Panc1 (cell line): Measurements from ENCODE around the gene SEPTIN5. TPM values are rescaled to one million over a fixed set of nuclear protein-coding genes. Genes with fewer than 3 reads are reported as not detected.

Source experiments
- ATAC-seq: fragments of 200-7000 bp; cut with Tn5 transposase; 2 replicates; pipeline ENCODE4 v1.9.1; 2020; ENCODE audit warnings: mild to moderate bottlenecking, moderate library complexity
- BruUV-seq: library from RNA; stranded (reverse); fragments of 400-500 nt; replicated peaks from 2 replicates; lab custom pipeline; 2021; lab: Mats Ljungman, UMichigan
- CTCF ChIA-PET: fragments of 300-600 bp; sonication (Branson Sonifier 250); formaldehyde crosslinking; loops from one replicate; lab custom pipeline; 2022; ENCODE audit warnings: antibody characterized with exemption; lab: Charles Lee
- POLR2A ChIA-PET: fragments of 300-600 bp; sonication (Branson Sonifier 250); formaldehyde crosslinking; loops from one replicate; lab custom pipeline; 2022; ENCODE audit warnings: antibody characterized with exemption; lab: Charles Lee
- DNase-seq: peaks from one replicate; pipeline ENCODE4 v3.0.0-alpha.2; 2010; ENCODE audit warnings: low read depth, low spot score
- H3K27ac ChIP-seq: 2 replicates; pipeline ENCODE4 v1.5.1; 2011; ENCODE audit warnings: mild to moderate bottlenecking, low read length, inconsistent platforms
- H3K27me3 ChIP-seq: fragments of 200-500 bp; sonication (Bioruptor generic); 2 replicates; pipeline ENCODE4 v1.6.0; 2014; ENCODE audit warnings: low read length, inconsistent platforms; ENCODE audit not compliant: control insufficient read depth, insufficient read depth
- H3K36me3 ChIP-seq: fragments of 200-500 bp; sonication (Bioruptor generic); 2 replicates; pipeline ENCODE4 v1.5.1; 2014; ENCODE audit warnings: inconsistent platforms, mild to moderate bottlenecking, low read length, moderate library complexity; ENCODE audit not compliant: control insufficient read depth, insufficient read depth
- H3K4me1 ChIP-seq: 2 replicates; pipeline ENCODE4 v1.5.1; 2011; ENCODE audit warnings: inconsistent platforms, mild to moderate bottlenecking, low read length, moderate library complexity; ENCODE audit not compliant: control insufficient read depth, insufficient read depth
- H3K4me3 ChIP-seq, 2 experiments: 2 replicates each; pipeline ENCODE4 v1.5.1; 2011 to 2012; ENCODE audit warnings: low read depth in 2 of 2, low read length in 2 of 2, mild to moderate bottlenecking in 2 of 2, inconsistent platforms in 1 of 2, moderate library complexity in 1 of 2
- H3K9me3 ChIP-seq: fragments of 200-500 bp; sonication (Bioruptor generic); 2 replicates; pipeline ENCODE4 v1.5.1; 2014; ENCODE audit warnings: low read depth, mild to moderate bottlenecking, inconsistent platforms, low read length, moderate library complexity; ENCODE audit not compliant: control insufficient read depth, insufficient read depth
- POLR2AphosphoS5 ChIP-seq: IDR thresholded peaks from 2 replicates; pipeline ENCODE4 v1.6.1; 2012; ENCODE audit warnings: mild to moderate bottlenecking, low read depth, low read length, moderate library complexity
- SIN3A ChIP-seq: IDR thresholded peaks from 2 replicates; pipeline ENCODE4 v1.6.1; 2012; ENCODE audit warnings: low read depth, mild to moderate bottlenecking, low read length, moderate library complexity, borderline replicate concordance; ENCODE audit not compliant: insufficient read depth
- TCF7L2 ChIP-seq: IDR thresholded peaks from 2 replicates; pipeline ENCODE4 v1.6.1; 2011; ENCODE audit warnings: mild to moderate bottlenecking, low read depth, low read length, inconsistent platforms
- in situ Hi-C: cut with HindIII; loops from 2 replicates; pipeline ENCODE4 v1.10.0; 2016; ENCODE audit warnings: low sequenced_read_pairs, low pct_unique_long_range_greater_than_20kb
- intact Hi-C: fragments of 100-400 bp; cut with micrococcal nuclease; formaldehyde crosslinking; loops from one replicate; pipeline ENCODE4 v1.10.0; 2022; ENCODE audit not compliant: unreplicated experiment
- total RNA-seq: library from RNA; stranded (reverse); gene quantifications from one replicate; pipeline ENCODE4 v1.2.1, GENCODE V29; 2021; ENCODE audit not compliant: unreplicated experiment
- TF ChIP-seq, protein P1 (sequence below), 2 experiments: IDR thresholded peaks; 2 replicates each; pipeline ENCODE4 v1.6.1; 2011 to 2012; ENCODE audit warnings: low read depth in 2 of 2, control low read depth in 1 of 2, low read length in 1 of 2, mild to moderate bottlenecking in 1 of 2, moderate library complexity in 1 of 2; ENCODE audit not compliant: insufficient read depth in 1 of 2
- TF ChIP-seq, protein P2 (sequence below): fragments of 450-650 bp; IDR thresholded peaks from 2 replicates; pipeline ENCODE4 v1.5.1; 2017; ENCODE audit warnings: mild to moderate bottlenecking

Gene SEPTIN5
- total RNA-seq, 1 experiment from 2014 or later: 17.2 TPM

- H3K4me3 ChIP-seq: peak overlapping the region; percentile 14 to 38; a peak in 3 of 4 replicates
- in situ Hi-C loops (no loop called here), intact Hi-C loops (no loop called here)
- no peaks in the 10 kb centered on the region for H3K27me3 ChIP-seq
- H3K9me3 ChIP-seq: no peaks in the 10 kb centered on the region
- POLR2A ChIA-PET: no interaction called here
- ATAC-seq (no peak), DNase-seq (no peak)
- TF ChIP-seq, protein P1, sequence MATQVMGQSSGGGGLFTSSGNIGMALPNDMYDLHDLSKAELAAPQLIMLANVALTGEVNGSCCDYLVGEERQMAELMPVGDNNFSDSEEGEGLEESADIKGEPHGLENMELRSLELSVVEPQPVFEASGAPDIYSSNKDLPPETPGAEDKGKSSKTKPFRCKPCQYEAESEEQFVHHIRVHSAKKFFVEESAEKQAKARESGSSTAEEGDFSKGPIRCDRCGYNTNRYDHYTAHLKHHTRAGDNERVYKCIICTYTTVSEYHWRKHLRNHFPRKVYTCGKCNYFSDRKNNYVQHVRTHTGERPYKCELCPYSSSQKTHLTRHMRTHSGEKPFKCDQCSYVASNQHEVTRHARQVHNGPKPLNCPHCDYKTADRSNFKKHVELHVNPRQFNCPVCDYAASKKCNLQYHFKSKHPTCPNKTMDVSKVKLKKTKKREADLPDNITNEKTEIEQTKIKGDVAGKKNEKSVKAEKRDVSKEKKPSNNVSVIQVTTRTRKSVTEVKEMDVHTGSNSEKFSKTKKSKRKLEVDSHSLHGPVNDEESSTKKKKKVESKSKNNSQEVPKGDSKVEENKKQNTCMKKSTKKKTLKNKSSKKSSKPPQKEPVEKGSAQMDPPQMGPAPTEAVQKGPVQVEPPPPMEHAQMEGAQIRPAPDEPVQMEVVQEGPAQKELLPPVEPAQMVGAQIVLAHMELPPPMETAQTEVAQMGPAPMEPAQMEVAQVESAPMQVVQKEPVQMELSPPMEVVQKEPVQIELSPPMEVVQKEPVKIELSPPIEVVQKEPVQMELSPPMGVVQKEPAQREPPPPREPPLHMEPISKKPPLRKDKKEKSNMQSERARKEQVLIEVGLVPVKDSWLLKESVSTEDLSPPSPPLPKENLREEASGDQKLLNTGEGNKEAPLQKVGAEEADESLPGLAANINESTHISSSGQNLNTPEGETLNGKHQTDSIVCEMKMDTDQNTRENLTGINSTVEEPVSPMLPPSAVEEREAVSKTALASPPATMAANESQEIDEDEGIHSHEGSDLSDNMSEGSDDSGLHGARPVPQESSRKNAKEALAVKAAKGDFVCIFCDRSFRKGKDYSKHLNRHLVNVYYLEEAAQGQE (IDR thresholded peaks at IDR 0.05; ENCODE audit: insufficient read depth in 1 of 2, low read depth in 2 of 2, low read length in 1 of 2): no peak
- TF ChIP-seq TCF7L2 (no peak), SIN3A (no peak), POLR2AphosphoS5 (no peak)
- TF ChIP-seq, protein P2, sequence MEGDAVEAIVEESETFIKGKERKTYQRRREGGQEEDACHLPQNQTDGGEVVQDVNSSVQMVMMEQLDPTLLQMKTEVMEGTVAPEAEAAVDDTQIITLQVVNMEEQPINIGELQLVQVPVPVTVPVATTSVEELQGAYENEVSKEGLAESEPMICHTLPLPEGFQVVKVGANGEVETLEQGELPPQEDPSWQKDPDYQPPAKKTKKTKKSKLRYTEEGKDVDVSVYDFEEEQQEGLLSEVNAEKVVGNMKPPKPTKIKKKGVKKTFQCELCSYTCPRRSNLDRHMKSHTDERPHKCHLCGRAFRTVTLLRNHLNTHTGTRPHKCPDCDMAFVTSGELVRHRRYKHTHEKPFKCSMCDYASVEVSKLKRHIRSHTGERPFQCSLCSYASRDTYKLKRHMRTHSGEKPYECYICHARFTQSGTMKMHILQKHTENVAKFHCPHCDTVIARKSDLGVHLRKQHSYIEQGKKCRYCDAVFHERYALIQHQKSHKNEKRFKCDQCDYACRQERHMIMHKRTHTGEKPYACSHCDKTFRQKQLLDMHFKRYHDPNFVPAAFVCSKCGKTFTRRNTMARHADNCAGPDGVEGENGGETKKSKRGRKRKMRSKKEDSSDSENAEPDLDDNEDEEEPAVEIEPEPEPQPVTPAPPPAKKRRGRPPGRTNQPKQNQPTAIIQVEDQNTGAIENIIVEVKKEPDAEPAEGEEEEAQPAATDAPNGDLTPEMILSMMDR: no peak
- no peak overlapping the region for H3K27ac ChIP-seq
- peaks cover 7% of the 10 kb centered on the region; the same call in 1 of the 2 replicates for H3K4me1 ChIP-seq
- CTCF ChIA-PET: interaction anchor here (0.7 to 1.1 kb wide), 2 partner anchors 11 to 110 kb away, joined by 3 to 5 read pairs; no protein-coding TSS in a partner anchor
- H3K36me3 ChIP-seq: no peaks in the 10 kb centered on the region
- BruUV-seq: no TSS peak
These were observed 23.1 kb upstream of the SEPTIN5 start for GRCh38 chr22:19691007-19691720.

GRCh38 chr22:19691721-19692341, 22.5 kb upstream of the SEPTIN5 start:
- ATAC-seq (peak; percentile 78), DNase-seq (no peak)
- no peaks in the 10 kb centered on the region for H3K36me3 ChIP-seq
- intact Hi-C loops: no loop called here
- peak overlapping the region; percentile 44; the same call in 1 of the 2 replicates for H3K27ac ChIP-seq
- H3K4me3 ChIP-seq: peak overlapping the region; percentile 14 to 38; a peak in 3 of 4 replicates
- POLR2A ChIA-PET: interaction anchor here (0.5 kb wide), 1 partner anchor 155 kb away, joined by 4 read pairs; no protein-coding TSS in a partner anchor
- peaks cover 7% of the 10 kb centered on the region; the same call in 1 of the 2 replicates for H3K4me1 ChIP-seq
- no TSS peak for BruUV-seq
- no peaks in the 10 kb centered on the region for H3K27me3 ChIP-seq
- in situ Hi-C loops: no loop called here
- TF ChIP-seq, protein P1 (IDR thresholded peaks at IDR 0.05; ENCODE audit: insufficient read depth in 1 of 2, low read depth in 2 of 2, low read length in 1 of 2): no peak
- no peak for TF ChIP-seq POLR2AphosphoS5
- TF ChIP-seq SIN3A: no peak
- no peaks in the 10 kb centered on the region for H3K9me3 ChIP-seq
- CTCF ChIA-PET: interaction anchor here (0.5 to 1.1 kb wide), 3 partner anchors 12 to 109 kb away, joined by 3 to 5 read pairs (median 3); no protein-coding TSS in a partner anchor
